ENCODE data around the gene LRRC8B.

- TF ChIP-seq KDM1A (IDR thresholded peaks at IDR 0.05; ENCODE audit: borderline replicate concordance, low read length) = no peak
- TF ChIP-seq POLR2AphosphoS5 (IDR thresholded peaks at IDR 0.05; ENCODE audit: low read depth, low read length) = no peak
These were observed 49.4 kb upstream of the LRRC8B start for GRCh38 chr1:89475269-89475668.

Data from H1 (cell line).